Measurements from ENCODE around the gene YIPF2.

DNA sequence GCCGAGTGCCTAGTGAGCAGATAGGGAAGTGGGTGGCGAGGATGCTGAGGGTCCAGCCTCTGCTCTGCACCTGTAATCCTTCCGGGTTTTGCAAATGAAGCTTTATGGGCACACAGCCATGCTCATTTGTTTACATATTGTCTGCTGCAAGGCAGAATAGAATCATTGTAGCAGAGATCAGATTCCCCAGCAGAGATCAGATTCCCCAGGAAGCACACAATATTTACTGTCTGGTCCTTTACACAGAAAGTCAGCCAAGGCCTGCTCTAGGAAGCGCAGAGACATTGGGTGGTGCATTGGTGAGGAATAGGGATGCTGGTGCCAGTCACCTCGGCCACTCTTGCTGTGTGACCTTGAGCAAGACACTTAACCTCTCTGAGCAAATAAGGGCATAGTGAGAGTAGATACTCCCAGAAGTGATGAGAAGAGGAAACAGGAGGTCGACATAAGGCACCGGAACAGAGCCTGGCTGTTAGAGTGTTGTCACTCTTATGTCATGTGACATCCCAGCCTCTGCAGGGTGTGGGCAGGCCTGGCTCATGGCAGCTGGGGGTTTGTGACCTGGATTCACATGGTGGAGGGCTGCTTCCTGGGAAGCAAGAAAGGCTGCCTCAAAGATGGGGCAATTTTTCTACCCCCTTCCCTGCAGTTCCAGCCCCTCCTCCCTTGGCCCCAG lies 31.4 kb downstream of the YIPF2 start:
- TF ChIP-seq, protein P1, sequence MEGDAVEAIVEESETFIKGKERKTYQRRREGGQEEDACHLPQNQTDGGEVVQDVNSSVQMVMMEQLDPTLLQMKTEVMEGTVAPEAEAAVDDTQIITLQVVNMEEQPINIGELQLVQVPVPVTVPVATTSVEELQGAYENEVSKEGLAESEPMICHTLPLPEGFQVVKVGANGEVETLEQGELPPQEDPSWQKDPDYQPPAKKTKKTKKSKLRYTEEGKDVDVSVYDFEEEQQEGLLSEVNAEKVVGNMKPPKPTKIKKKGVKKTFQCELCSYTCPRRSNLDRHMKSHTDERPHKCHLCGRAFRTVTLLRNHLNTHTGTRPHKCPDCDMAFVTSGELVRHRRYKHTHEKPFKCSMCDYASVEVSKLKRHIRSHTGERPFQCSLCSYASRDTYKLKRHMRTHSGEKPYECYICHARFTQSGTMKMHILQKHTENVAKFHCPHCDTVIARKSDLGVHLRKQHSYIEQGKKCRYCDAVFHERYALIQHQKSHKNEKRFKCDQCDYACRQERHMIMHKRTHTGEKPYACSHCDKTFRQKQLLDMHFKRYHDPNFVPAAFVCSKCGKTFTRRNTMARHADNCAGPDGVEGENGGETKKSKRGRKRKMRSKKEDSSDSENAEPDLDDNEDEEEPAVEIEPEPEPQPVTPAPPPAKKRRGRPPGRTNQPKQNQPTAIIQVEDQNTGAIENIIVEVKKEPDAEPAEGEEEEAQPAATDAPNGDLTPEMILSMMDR (IDR thresholded peaks at IDR 0.05) = no peak
- no peak for TF ChIP-seq EP300 (IDR thresholded peaks at IDR 0.05; ENCODE audit: low read depth)

Measured in transverse colon (tissue), 3 donors.